WERI-Rb-1 (cell line): ENCODE data around the gene CA6.
"Not testable (repeated sequence)": the region's sequence is repeated elsewhere in the genome, so short reads cannot be mapped to it uniquely, and the experiment has no call there.

Source experiments
- DNase-seq: peaks from one replicate; pipeline ENCODE4 v3.0.0-alpha.2; 2020
- H3K27ac ChIP-seq: fragments of 250-450 bp; sonication (Bioruptor Pico); 2 replicates; pipeline ENCODE4 v1.5.1; 2020; ENCODE audit warnings: mild to moderate bottlenecking, moderate library complexity
- H3K27me3 ChIP-seq: fragments of 250-450 bp; sonication (Bioruptor Pico); 2 replicates; pipeline ENCODE4 v1.5.1; 2021; ENCODE audit warnings: mild to moderate bottlenecking, low read depth, moderate library complexity; ENCODE audit not compliant: insufficient read depth, severe bottlenecking
- H3K36me3 ChIP-seq: fragments of 250-450 bp; sonication (Bioruptor Pico); 2 replicates; pipeline ENCODE4 v1.5.1; 2020; ENCODE audit warnings: mild to moderate bottlenecking, moderate library complexity
- H3K4me3 ChIP-seq: 2 replicates; pipeline ENCODE4 v1.5.1; 2011; ENCODE audit warnings: low read depth, mild to moderate bottlenecking, control low read depth, low read length
- H3K9me3 ChIP-seq: fragments of 250-450 bp; sonication (Bioruptor Pico); 2 replicates; pipeline ENCODE4 v1.5.1; 2021; ENCODE audit warnings: mild to moderate bottlenecking, moderate library complexity; ENCODE audit not compliant: severe bottlenecking
- CTCF ChIP-seq: IDR thresholded peaks from 2 replicates; pipeline ENCODE4 v1.5.1; 2011; ENCODE audit warnings: low read depth, mild to moderate bottlenecking, control low read depth, inconsistent platforms, low read length

Gene CA6

DNA sequence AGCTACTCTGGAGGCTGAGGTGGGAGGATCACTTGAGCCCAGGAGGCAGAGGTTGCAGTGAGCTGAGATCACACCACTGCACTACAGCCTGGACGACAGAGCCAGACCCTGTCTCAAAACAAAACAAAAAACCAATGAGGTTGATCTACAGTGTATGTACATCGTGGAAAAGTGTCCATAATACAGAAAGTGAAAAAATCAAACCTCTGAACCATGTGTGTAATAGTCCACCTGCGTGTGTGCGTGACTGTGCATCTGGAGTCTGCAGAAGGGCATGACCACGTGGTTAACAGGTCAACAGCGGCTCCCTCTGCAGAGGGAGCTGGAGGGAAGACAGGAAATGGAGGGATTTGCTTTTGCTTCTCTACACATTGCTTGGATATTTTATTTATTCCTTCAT lies 34.8 kb upstream of the CA6 start:
- Histone ChIP-seq H3K27ac (no peak overlapping the region), H3K9me3 (peaks cover 10% of the 10 kb centered on the region), H3K36me3 (no peaks in the 10 kb centered on the region), H3K27me3 (no peaks in the 10 kb centered on the region), H3K4me3 (no peak overlapping the region)
- TF ChIP-seq CTCF = no peak
- no peak for DNase-seq

- no peak for TF ChIP-seq CTCF
- Histone ChIP-seq H3K9me3 (peaks cover 10% of the 10 kb centered on the region), H3K36me3 (no peaks in the 10 kb centered on the region), H3K27ac (no peak overlapping the region), H3K4me3 (no peak overlapping the region), H3K27me3 (no peaks in the 10 kb centered on the region)
- DNase-seq = no peak
These were observed 34.0 kb upstream of the CA6 start for GRCh38 chr1:8911416-8912309.

DNA sequence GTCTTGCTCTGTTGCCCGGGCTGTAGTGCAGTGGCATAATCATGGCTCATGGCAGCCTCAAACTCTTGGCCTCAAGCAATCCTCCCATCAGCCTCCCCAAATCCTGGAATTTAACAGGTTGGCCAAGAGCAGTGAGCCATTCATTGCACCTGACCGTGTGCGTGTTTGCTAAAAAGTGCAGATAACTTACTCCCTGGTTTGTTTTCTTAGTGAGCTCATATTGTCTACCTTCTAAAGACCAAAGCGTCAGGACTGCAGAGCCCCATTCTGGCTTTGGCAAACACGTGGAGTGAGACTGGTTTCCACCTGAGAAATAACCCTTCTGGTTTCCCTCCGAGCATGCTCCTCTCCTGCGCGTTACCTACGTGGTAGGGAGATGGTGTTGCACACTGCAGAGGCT lies 32.2 kb upstream of the CA6 start:
- Histone ChIP-seq H3K36me3 (no peaks in the 10 kb centered on the region), H3K27me3 (no peaks in the 10 kb centered on the region), H3K9me3 (peaks cover 10% of the 10 kb centered on the region), H3K4me3 (no peak overlapping the region), H3K27ac (no peak overlapping the region)
- DNase-seq = no peak
- TF ChIP-seq CTCF = no peak

DNA sequence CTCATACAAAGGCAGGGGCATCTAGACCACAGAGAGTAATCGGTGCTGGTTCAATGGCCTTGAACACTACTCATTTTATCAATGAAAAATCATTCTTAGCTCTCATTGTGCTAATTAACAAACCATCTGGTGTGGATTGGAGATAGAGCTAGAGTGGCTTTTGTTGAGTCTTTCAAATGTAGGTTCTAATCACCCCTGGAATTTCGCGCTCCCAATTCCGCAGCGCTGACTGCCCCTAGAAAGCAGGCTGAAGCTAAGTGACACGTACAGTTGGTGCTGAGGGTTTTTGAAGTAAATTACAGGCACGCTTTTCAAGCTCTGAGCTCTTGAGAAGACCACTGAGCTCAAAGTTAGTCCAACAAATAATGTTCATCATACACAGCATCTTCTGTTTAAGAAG lies 31.2 kb upstream of the CA6 start:
- Histone ChIP-seq H3K4me3 (no peak overlapping the region), H3K9me3 (peaks cover 10% of the 10 kb centered on the region), H3K27me3 (no peaks in the 10 kb centered on the region), H3K36me3 (no peaks in the 10 kb centered on the region), H3K27ac (no peak overlapping the region)
- TF ChIP-seq CTCF = no peak
- DNase-seq = no peak

DNA sequence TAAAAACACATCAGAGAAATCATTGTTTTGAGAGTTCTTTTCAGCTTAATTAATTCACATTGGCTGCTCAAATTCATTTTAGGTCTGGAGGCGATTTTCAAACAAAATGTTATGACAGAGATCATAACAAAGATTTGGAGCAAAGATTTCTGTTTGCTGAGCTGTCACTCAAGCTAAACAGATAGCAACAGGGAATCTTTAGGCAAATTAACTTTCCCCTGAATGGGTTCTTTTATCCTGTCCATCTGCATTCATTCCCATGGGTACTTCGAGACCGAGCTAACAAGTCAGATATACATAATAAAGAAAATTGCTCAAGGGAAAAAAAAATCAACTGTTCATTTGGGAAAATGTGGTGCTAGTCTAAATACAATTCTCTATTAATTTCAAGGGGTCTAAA lies 30.2 kb upstream of the CA6 start:
- no peaks in the 10 kb centered on the region for H3K27me3 ChIP-seq
- peaks cover 10% of the 10 kb centered on the region for H3K9me3 ChIP-seq
- H3K36me3 ChIP-seq = no peaks in the 10 kb centered on the region
- H3K4me3 ChIP-seq = no peak overlapping the region
- no peak overlapping the region for H3K27ac ChIP-seq
- no peak for TF ChIP-seq CTCF
- no peak for DNase-seq

DNA sequence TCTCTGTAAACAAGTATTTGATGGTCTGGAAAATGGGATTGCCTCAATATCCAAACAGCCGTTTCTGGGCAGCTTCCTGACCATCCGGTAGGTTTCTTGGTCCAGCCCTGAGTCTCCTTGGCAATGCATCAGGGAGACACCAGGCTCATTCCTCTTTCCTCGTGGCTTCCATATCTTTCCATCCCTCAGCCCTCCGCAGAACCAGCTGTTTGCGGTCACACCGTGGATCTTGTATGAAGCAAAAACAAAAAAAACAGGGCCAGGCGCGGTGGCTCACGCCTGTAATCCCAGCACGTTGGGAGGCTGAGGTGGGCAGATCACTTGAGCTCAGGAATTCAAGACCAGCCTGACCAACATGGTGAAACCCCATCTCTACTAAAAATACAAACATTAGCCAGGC lies 28.1 kb upstream of the CA6 start:
- not testable (repeated sequence) for H3K27ac ChIP-seq, H3K4me3 ChIP-seq, DNase-seq, H3K27me3 ChIP-seq, H3K9me3 ChIP-seq, H3K36me3 ChIP-seq
